Measurements from ENCODE around the gene SPATS2L. TPM values are rescaled to one million over a fixed set of nuclear protein-coding genes. Genes with fewer than 3 reads are reported as not detected.

Gene SPATS2L
- total RNA-seq, 1 donor from 2014 or later, result 38.0 TPM

- H3K4me1 Mint-ChIP-seq (ENCODE audit: low read depth), result peaks cover 15% of the 10 kb centered on the region
- no peak for DNase-seq (ENCODE audit: low spot score)
- H3K27me3 Mint-ChIP-seq (ENCODE audit: insufficient read depth), result no peaks in the 10 kb centered on the region
- intact Hi-C loops (cut with micrococcal nuclease), result no loop called here
- no peaks in the 10 kb centered on the region for H3K9me3 Mint-ChIP-seq
- H3K27ac Mint-ChIP-seq, result no peak overlapping the region
- no peak overlapping the region for H3K4me3 Mint-ChIP-seq
- peaks cover 32% of the 10 kb centered on the region for H3K36me3 Mint-ChIP-seq (ENCODE audit: low read depth)
Observed at GRCh38 chr2:200443376-200443775, 136.9 kb downstream of the SPATS2L start.

GRCh38 chr2:200443916-200444315, 137.4 kb downstream of the SPATS2L start:
- intact Hi-C loops (cut with micrococcal nuclease), result no loop called here
- H3K4me1 Mint-ChIP-seq (ENCODE audit: low read depth), result peaks cover 20% of the 10 kb centered on the region
- H3K27me3 Mint-ChIP-seq (ENCODE audit: insufficient read depth), result no peaks in the 10 kb centered on the region
- H3K27ac Mint-ChIP-seq, result no peak overlapping the region
- no peak overlapping the region for H3K4me3 Mint-ChIP-seq
- DNase-seq (ENCODE audit: low spot score), result no peak
- peaks cover 36% of the 10 kb centered on the region for H3K36me3 Mint-ChIP-seq (ENCODE audit: low read depth)
- no peaks in the 10 kb centered on the region for H3K9me3 Mint-ChIP-seq

GRCh38 chr2:200444530-200444929, 138.0 kb downstream of the SPATS2L start:
- Mint-ChIP-seq H3K27me3 (ENCODE audit: insufficient read depth) (no peaks in the 10 kb centered on the region), H3K4me3 (no peak overlapping the region), H3K27ac (no peak overlapping the region), H3K9me3 (no peaks in the 10 kb centered on the region), H3K36me3 (ENCODE audit: low read depth) (peaks cover 37% of the 10 kb centered on the region), H3K4me1 (ENCODE audit: low read depth) (peaks cover 22% of the 10 kb centered on the region)
- intact Hi-C loops (cut with micrococcal nuclease), result no loop called here
- DNase-seq (ENCODE audit: low spot score), result no peak

- no peak for DNase-seq (ENCODE audit: low spot score)
- Mint-ChIP-seq H3K27ac (no peak overlapping the region), H3K36me3 (ENCODE audit: low read depth) (peaks cover 32% of the 10 kb centered on the region), H3K9me3 (no peaks in the 10 kb centered on the region), H3K27me3 (ENCODE audit: insufficient read depth) (no peaks in the 10 kb centered on the region), H3K4me3 (no peak overlapping the region), H3K4me1 (ENCODE audit: low read depth) (peaks cover 22% of the 10 kb centered on the region)
- intact Hi-C loops (cut with micrococcal nuclease), result no loop called here
Observed at GRCh38 chr2:200445284-200445683, 138.8 kb downstream of the SPATS2L start.

- intact Hi-C loops (cut with micrococcal nuclease), result loop anchor here (1.0 to 2.0 kb wide), 3 partner anchors 9 to 72 kb away; no protein-coding TSS in a partner anchor
- peak overlapping the region; percentile 72 for H3K27ac Mint-ChIP-seq
- no peaks in the 10 kb centered on the region for H3K9me3 Mint-ChIP-seq
- H3K4me1 Mint-ChIP-seq (ENCODE audit: low read depth), result peaks cover 22% of the 10 kb centered on the region
- peak overlapping the region; percentile 35 for H3K4me3 Mint-ChIP-seq
- no peaks in the 10 kb centered on the region for H3K27me3 Mint-ChIP-seq (ENCODE audit: insufficient read depth)
- peaks cover 27% of the 10 kb centered on the region for H3K36me3 Mint-ChIP-seq (ENCODE audit: low read depth)
- no peak for DNase-seq (ENCODE audit: low spot score)
Observed at GRCh38 chr2:200446612-200447011, 140.1 kb downstream of the SPATS2L start.

- intact Hi-C loops (cut with micrococcal nuclease), result loop anchor here (1.0 to 2.0 kb wide), 2 partner anchors 20 to 72 kb away; no protein-coding TSS in a partner anchor
- no peaks in the 10 kb centered on the region for H3K9me3 Mint-ChIP-seq
- H3K4me1 Mint-ChIP-seq (ENCODE audit: low read depth), result peaks cover 22% of the 10 kb centered on the region
- H3K4me3 Mint-ChIP-seq, result peak overlapping the region; percentile 35
- peak overlapping the region; percentile 72 for H3K27ac Mint-ChIP-seq
- DNase-seq (ENCODE audit: low spot score), result no peak
- no peaks in the 10 kb centered on the region for H3K27me3 Mint-ChIP-seq (ENCODE audit: insufficient read depth)
- peaks cover 24% of the 10 kb centered on the region for H3K36me3 Mint-ChIP-seq (ENCODE audit: low read depth)
Observed at GRCh38 chr2:200447139-200447855, 140.8 kb downstream of the SPATS2L start.

GRCh38 chr2:200448455-200448854, 142.0 kb downstream of the SPATS2L start:
- intact Hi-C loops (cut with micrococcal nuclease), result no loop called here
- peaks cover 22% of the 10 kb centered on the region for H3K4me1 Mint-ChIP-seq (ENCODE audit: low read depth)
- H3K9me3 Mint-ChIP-seq, result no peaks in the 10 kb centered on the region
- no peak overlapping the region for H3K4me3 Mint-ChIP-seq
- no peaks in the 10 kb centered on the region for H3K27me3 Mint-ChIP-seq (ENCODE audit: insufficient read depth)
- no peak for DNase-seq (ENCODE audit: low spot score)
- H3K36me3 Mint-ChIP-seq (ENCODE audit: low read depth), result peaks cover 23% of the 10 kb centered on the region
- peak overlapping the region; percentile 64 for H3K27ac Mint-ChIP-seq

GRCh38 chr2:200449149-200449548, 142.7 kb downstream of the SPATS2L start:
- no peak overlapping the region for H3K27ac Mint-ChIP-seq
- no peaks in the 10 kb centered on the region for H3K27me3 Mint-ChIP-seq (ENCODE audit: insufficient read depth)
- peaks cover 26% of the 10 kb centered on the region for H3K4me1 Mint-ChIP-seq (ENCODE audit: low read depth)
- peaks cover 17% of the 10 kb centered on the region for H3K36me3 Mint-ChIP-seq (ENCODE audit: low read depth)
- H3K9me3 Mint-ChIP-seq, result no peaks in the 10 kb centered on the region
- H3K4me3 Mint-ChIP-seq, result no peak overlapping the region
- DNase-seq (ENCODE audit: low spot score), result no peak
- intact Hi-C loops (cut with micrococcal nuclease), result no loop called here

- H3K27ac Mint-ChIP-seq, result no peak overlapping the region
- DNase-seq (ENCODE audit: low spot score), result no peak
- H3K36me3 Mint-ChIP-seq (ENCODE audit: low read depth), result peaks cover 16% of the 10 kb centered on the region
- H3K4me1 Mint-ChIP-seq (ENCODE audit: low read depth), result peaks cover 37% of the 10 kb centered on the region
- no peaks in the 10 kb centered on the region for H3K9me3 Mint-ChIP-seq
- H3K27me3 Mint-ChIP-seq (ENCODE audit: insufficient read depth), result no peaks in the 10 kb centered on the region
- H3K4me3 Mint-ChIP-seq, result no peak overlapping the region
- intact Hi-C loops (cut with micrococcal nuclease), result no loop called here
Observed at GRCh38 chr2:200450288-200450687, 143.8 kb downstream of the SPATS2L start.

- no peak for DNase-seq (ENCODE audit: low spot score)
- H3K27me3 Mint-ChIP-seq (ENCODE audit: insufficient read depth), result no peaks in the 10 kb centered on the region
- intact Hi-C loops (cut with micrococcal nuclease), result no loop called here
- peaks cover 18% of the 10 kb centered on the region for H3K36me3 Mint-ChIP-seq (ENCODE audit: low read depth)
- H3K4me1 Mint-ChIP-seq (ENCODE audit: low read depth), result peaks cover 43% of the 10 kb centered on the region
- H3K9me3 Mint-ChIP-seq, result no peaks in the 10 kb centered on the region
- no peak overlapping the region for H3K4me3 Mint-ChIP-seq
- H3K27ac Mint-ChIP-seq, result no peak overlapping the region
Observed at GRCh38 chr2:200451511-200451910, 145.0 kb downstream of the SPATS2L start.

- no peaks in the 10 kb centered on the region for H3K27me3 Mint-ChIP-seq (ENCODE audit: insufficient read depth)
- H3K27ac Mint-ChIP-seq, result no peak overlapping the region
- peaks cover 38% of the 10 kb centered on the region for H3K4me1 Mint-ChIP-seq (ENCODE audit: low read depth)
- intact Hi-C loops (cut with micrococcal nuclease), result no loop called here
- H3K36me3 Mint-ChIP-seq (ENCODE audit: low read depth), result peaks cover 22% of the 10 kb centered on the region
- no peaks in the 10 kb centered on the region for H3K9me3 Mint-ChIP-seq
- H3K4me3 Mint-ChIP-seq, result no peak overlapping the region
- no peak for DNase-seq (ENCODE audit: low spot score)
Observed at GRCh38 chr2:200452377-200452776, 145.9 kb downstream of the SPATS2L start.

- no peaks in the 10 kb centered on the region for H3K27me3 Mint-ChIP-seq (ENCODE audit: insufficient read depth)
- H3K36me3 Mint-ChIP-seq (ENCODE audit: low read depth), result peaks cover 22% of the 10 kb centered on the region
- peaks cover 35% of the 10 kb centered on the region for H3K4me1 Mint-ChIP-seq (ENCODE audit: low read depth)
- H3K4me3 Mint-ChIP-seq, result no peak overlapping the region
- no peaks in the 10 kb centered on the region for H3K9me3 Mint-ChIP-seq
- intact Hi-C loops (cut with micrococcal nuclease), result no loop called here
- no peak for DNase-seq (ENCODE audit: low spot score)
- H3K27ac Mint-ChIP-seq, result no peak overlapping the region
Observed at GRCh38 chr2:200453142-200453852, 146.8 kb downstream of the SPATS2L start.

- peaks cover 28% of the 10 kb centered on the region for H3K4me1 Mint-ChIP-seq (ENCODE audit: low read depth)
- intact Hi-C loops (cut with micrococcal nuclease), result loop anchor here (1.0 to 2.0 kb wide), 3 partner anchors 17 to 80 kb away; no protein-coding TSS in a partner anchor
- no peaks in the 10 kb centered on the region for H3K9me3 Mint-ChIP-seq
- H3K27ac Mint-ChIP-seq, result no peak overlapping the region
- H3K27me3 Mint-ChIP-seq (ENCODE audit: insufficient read depth), result no peaks in the 10 kb centered on the region
- no peak overlapping the region for H3K4me3 Mint-ChIP-seq
- DNase-seq (ENCODE audit: low spot score), result no peak
- peaks cover 21% of the 10 kb centered on the region for H3K36me3 Mint-ChIP-seq (ENCODE audit: low read depth)
Observed at GRCh38 chr2:200453853-200454534, 147.5 kb downstream of the SPATS2L start.
